ENCODE results near the gene LRRC49. TPM values are rescaled to one million over a fixed set of nuclear protein-coding genes. Genes with fewer than 3 reads are reported as not detected.

The LRRC49 gene, protein sequence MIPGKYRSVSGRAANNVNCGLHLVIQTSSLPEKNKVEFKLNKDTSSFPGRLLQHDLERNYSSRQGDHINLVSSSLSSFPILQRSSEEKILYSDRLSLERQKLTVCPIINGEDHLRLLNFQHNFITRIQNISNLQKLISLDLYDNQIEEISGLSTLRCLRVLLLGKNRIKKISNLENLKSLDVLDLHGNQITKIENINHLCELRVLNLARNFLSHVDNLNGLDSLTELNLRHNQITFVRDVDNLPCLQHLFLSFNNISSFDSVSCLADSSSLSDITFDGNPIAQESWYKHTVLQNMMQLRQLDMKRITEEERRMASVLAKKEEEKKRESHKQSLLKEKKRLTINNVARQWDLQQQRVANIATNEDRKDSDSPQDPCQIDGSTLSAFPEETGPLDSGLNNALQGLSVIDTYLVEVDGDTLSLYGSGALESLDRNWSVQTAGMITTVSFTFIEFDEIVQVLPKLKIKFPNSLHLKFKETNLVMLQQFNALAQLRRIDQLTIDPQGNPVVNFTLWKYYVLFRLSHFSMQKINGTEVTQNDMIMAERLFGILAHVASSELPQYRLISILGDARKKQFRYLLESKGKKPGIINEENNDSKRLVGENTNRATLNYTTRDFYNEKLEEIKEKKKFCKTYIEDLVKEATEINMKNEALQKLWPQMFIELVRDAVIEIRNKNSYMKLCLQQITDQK
- 10 to 100 TPM in 3 of 6 experiments, 1 to 10 TPM in 3; 6.2 to 13.4 (median 10.2) TPM for total RNA-seq (2021; fragmentation: NEBNext Ultra II Directional; extraction: Animal tissue kit (Norgen Biotek cat#: 25700))
- long read RNA-seq, transcript LRRC49-201 (16 exons, 2,784 nt), result major isoform, 6 of 13 reads
- long read RNA-seq, partial matches to known transcripts, result 6 of 13 reads
- long read RNA-seq, other reads (novel, unspliced or antisense), result 1 of 13 reads

DNA sequence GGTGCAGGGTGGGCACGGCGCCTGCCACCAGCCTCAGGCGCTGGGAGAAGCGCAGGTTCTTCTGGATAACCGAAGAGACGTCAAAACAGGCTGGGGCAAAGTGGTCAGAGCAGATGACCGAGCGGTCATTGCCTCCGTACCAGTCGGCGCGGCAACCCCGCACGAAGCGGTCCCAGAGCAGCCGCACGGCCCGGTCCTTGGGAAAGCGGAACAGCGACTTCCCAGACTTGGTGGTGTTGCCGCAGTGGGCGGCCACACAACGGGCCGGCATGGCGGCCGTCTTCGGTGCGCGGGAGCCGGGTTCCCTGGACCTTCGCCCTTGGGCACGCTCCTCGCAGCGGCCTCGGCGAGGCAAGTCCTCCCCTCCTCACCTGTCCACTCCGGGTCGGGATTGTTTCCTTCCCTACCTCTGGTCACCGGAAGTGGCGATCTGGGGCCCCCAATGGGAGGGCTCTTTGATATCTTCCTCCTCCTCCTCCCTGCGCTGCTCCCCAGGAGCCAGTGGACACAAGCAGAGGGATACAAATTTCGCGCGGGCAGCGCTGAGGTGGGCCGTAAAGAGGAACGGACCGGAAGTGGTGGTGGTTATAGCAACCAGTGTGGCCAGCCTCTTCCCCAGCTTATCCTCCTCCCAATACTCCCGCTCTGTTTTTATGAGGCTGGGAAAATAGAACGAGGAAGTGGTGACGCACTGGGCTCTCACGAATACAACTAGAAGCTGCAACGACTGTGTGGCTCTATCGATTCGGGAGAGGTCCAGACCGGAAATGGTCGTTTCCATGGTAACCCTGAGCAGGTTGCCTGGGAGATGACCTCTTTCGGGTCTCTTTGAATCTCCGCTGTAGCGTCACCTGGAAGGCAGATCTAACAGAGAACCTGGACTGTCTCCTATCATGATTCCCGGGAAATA is at the start of gene LRRC49, which contains the start of gene THAP10:
Gene LRRC49 (plus strand): TSS at position 825 of the 910 bp plus-strand sequence. CDS start 69 bp downstream, at position 894.
Gene THAP10 (minus strand): TSS at position 432 of the 910 bp plus-strand sequence. CDS start 161 bp downstream, at position 271.
- H3K27ac Mint-ChIP-seq, result peak within 1 kb of the TSS; percentile 95
- DNase-seq, result peak; percentile 99
- H3K36me3 Mint-ChIP-seq (ENCODE audit: low read depth), result no peaks in the 10 kb centered on the region
- 0 out of 2 replicates have a peak, but pooled peaks have one; percentile 19 for TF ChIP-seq CTCF (IDR thresholded peaks at IDR 0.05)
- H3K4me3 Mint-ChIP-seq, result peak within 1 kb of the TSS; percentile 94
- no peaks in the 10 kb centered on the region; the same call in 1 of the 2 replicates for H3K27me3 Mint-ChIP-seq (ENCODE audit: insufficient read depth)
- peaks cover 25% of the 10 kb centered on the region for H3K4me1 Mint-ChIP-seq (ENCODE audit: low read depth)
- H3K9me3 Mint-ChIP-seq, result no peaks in the 10 kb centered on the region

GRCh38 chr15:70845602-70846360 is 46.8 kb upstream of the LRRC49 start:
- H3K36me3 Mint-ChIP-seq (ENCODE audit: low read depth), result peaks cover 34% of the 10 kb centered on the region
- H3K4me1 Mint-ChIP-seq (ENCODE audit: low read depth), result peaks cover 15% of the 10 kb centered on the region
- H3K27me3 Mint-ChIP-seq (ENCODE audit: insufficient read depth), result no peaks in the 10 kb centered on the region
- DNase-seq, result no peak
- H3K4me3 Mint-ChIP-seq, result no peak overlapping the region
- no peak for TF ChIP-seq CTCF (IDR thresholded peaks at IDR 0.05)
- no peaks in the 10 kb centered on the region for H3K9me3 Mint-ChIP-seq
- H3K27ac Mint-ChIP-seq, result no peak overlapping the region

DNA sequence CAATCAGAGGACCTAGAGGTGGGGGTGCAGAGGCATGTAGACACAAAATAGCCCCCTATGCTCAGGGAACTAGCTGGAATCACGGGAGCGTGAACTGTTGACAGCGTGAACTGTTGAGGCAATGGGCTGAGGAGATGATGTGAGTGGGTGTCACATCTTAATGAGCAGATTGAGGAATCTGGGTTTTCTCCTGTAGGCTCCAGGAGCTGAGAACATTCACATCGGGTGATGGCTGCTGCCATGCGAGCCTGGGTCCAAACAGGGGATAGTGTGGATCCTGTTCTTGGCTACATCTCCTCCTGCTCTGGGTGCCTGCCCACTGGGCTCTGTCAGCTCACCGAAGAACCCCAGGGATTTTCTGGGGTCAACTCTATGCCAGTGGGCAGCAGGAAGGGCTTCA is 40.7 kb upstream of the LRRC49 start:
- no peaks in the 10 kb centered on the region for H3K9me3 Mint-ChIP-seq
- H3K36me3 Mint-ChIP-seq (ENCODE audit: low read depth), result peaks cover 29% of the 10 kb centered on the region
- DNase-seq, result no peak
- H3K27ac Mint-ChIP-seq, result peak overlapping the region; percentile 92
- no peak for TF ChIP-seq CTCF (IDR thresholded peaks at IDR 0.05)
- H3K27me3 Mint-ChIP-seq (ENCODE audit: insufficient read depth), result no peaks in the 10 kb centered on the region; the same call in 1 of the 2 replicates
- peak overlapping the region; percentile 95 for H3K4me3 Mint-ChIP-seq
- H3K4me1 Mint-ChIP-seq (ENCODE audit: low read depth), result peaks cover 64% of the 10 kb centered on the region

GRCh38 chr15:70852501-70853317 is 39.9 kb upstream of the LRRC49 start:
- peaks cover 27% of the 10 kb centered on the region for H3K36me3 Mint-ChIP-seq (ENCODE audit: low read depth)
- H3K4me3 Mint-ChIP-seq, result peak overlapping the region; percentile 95
- no peaks in the 10 kb centered on the region for H3K9me3 Mint-ChIP-seq
- no peaks in the 10 kb centered on the region; the same call in 1 of the 2 replicates for H3K27me3 Mint-ChIP-seq (ENCODE audit: insufficient read depth)
- TF ChIP-seq CTCF (IDR thresholded peaks at IDR 0.05), result no peak
- peak; percentile 86 for DNase-seq
- peaks cover 72% of the 10 kb centered on the region for H3K4me1 Mint-ChIP-seq (ENCODE audit: low read depth)
- peak overlapping the region; percentile 92 for H3K27ac Mint-ChIP-seq
